ENCODE results near the gene JAKMIP3.
"Not testable (repeated sequence)": the region's sequence is repeated elsewhere in the genome, so short reads cannot be mapped to it uniquely, and the experiment has no call there.

JAKMIP3 gene

DNA sequence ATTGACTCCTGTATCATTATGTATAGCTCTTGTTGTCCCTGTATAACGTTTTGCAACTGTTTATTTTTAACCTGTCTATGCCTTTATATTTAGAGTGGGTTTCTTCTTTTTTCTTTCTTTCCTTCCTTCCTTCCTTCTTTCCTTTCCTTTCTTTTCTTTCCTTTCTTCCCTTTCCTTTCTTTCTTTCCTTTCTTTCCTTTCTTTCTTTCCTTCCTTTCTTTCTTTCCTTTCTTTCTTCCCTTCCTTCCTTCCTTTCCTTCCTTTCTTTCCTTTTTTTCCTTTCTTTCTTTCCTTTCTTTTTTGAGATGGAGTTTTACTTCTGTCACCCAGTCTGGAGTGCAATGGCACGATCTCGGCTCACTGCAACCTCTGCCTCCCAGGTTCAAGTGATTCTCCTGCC is 5.9 kb downstream of the JAKMIP3 start:
- DNase-seq (ENCODE audit: extremely low read depth, low read depth) = no peak
- TF ChIP-seq, protein P1, sequence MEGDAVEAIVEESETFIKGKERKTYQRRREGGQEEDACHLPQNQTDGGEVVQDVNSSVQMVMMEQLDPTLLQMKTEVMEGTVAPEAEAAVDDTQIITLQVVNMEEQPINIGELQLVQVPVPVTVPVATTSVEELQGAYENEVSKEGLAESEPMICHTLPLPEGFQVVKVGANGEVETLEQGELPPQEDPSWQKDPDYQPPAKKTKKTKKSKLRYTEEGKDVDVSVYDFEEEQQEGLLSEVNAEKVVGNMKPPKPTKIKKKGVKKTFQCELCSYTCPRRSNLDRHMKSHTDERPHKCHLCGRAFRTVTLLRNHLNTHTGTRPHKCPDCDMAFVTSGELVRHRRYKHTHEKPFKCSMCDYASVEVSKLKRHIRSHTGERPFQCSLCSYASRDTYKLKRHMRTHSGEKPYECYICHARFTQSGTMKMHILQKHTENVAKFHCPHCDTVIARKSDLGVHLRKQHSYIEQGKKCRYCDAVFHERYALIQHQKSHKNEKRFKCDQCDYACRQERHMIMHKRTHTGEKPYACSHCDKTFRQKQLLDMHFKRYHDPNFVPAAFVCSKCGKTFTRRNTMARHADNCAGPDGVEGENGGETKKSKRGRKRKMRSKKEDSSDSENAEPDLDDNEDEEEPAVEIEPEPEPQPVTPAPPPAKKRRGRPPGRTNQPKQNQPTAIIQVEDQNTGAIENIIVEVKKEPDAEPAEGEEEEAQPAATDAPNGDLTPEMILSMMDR (IDR thresholded peaks at IDR 0.05; ENCODE audit: low read depth, low read length) = no peak

DNA sequence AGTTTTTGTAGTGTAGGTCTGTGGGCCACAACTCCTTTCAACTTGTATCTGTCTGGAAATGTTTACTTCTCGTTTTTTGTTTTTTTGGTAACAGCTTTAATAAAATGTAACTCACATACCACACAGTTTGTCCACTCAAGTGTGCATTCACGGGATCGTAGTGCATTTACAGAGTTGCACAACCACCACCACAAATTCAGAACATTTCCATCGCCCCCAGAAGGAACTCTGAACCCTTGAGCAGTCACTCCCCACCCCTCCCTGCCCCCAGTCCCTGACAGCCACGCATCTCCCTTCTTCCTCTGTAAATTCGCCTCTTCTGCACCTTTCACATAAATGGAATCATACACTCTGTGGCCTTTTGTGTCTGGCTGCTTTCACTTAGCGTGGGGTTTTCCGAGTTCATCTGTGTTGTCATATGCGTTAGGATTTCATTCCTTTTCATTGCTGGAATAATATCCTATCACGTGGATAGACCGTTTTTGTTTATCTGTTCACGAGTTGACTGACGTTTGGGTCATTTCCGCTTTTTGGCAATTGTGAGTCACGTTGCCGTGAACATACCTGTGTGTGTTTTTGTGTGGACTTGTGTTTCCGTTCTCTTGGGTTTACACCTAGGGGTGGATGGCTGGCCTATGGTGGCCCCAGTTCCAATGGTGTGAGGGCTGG is 10.3 kb downstream of the JAKMIP3 start:
- no peak for DNase-seq (ENCODE audit: extremely low read depth, low read depth)
- TF ChIP-seq, protein P1 (IDR thresholded peaks at IDR 0.05; ENCODE audit: low read depth, low read length) = no peak

DNA sequence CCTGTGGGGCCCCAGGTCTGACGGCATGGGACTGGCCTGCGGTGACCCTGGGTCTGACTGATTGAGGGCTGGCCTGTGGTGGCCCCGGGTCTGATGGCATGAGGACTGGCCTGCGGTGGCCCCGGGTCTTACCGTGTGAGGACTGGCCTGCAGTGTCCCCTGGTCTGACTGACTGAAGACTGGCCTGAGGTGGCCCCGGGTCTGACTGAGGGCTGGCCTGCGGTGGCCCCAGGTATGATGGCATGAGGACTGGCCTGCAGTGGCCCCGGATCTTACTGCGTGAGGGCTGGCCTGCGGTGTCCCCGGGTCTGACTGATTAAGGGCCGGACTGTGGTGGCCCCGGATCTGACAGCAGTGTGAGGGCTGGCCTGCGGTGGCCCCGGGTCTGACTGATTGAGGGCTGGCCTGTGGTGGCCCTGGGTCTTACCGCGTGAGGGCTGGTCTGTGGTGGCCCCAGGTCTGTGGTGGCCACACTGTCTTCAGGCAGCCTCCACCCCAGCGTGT is 10.9 kb downstream of the JAKMIP3 start:
- DNase-seq (ENCODE audit: extremely low read depth, low read depth) = no peak
- TF ChIP-seq, protein P1 (IDR thresholded peaks at IDR 0.05; ENCODE audit: low read depth, low read length) = no peak

DNA sequence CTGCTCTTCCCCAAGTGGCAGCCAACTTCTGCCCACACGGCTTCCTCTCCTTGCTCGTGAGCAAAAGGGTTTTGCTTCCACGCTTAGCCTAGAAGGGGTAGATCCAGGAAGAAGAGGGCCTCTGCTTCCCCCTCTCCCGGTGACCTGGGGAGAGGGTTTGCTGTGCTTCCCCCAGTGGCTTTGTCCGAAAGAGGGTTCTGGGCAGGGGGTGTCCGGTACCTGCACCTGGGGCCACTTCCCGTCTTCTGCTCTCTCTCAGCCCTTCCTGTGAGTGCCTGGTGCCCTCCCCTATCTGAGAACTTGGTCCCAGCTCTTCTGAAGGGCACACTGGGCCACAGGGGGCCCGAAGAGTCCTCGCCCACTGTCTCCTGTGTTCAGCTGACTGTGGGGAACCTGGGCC is 11.3 kb downstream of the JAKMIP3 start:
- TF ChIP-seq, protein P1 (IDR thresholded peaks at IDR 0.05; ENCODE audit: low read depth, low read length) = no peak
- DNase-seq (ENCODE audit: extremely low read depth, low read depth) = no peak

DNA sequence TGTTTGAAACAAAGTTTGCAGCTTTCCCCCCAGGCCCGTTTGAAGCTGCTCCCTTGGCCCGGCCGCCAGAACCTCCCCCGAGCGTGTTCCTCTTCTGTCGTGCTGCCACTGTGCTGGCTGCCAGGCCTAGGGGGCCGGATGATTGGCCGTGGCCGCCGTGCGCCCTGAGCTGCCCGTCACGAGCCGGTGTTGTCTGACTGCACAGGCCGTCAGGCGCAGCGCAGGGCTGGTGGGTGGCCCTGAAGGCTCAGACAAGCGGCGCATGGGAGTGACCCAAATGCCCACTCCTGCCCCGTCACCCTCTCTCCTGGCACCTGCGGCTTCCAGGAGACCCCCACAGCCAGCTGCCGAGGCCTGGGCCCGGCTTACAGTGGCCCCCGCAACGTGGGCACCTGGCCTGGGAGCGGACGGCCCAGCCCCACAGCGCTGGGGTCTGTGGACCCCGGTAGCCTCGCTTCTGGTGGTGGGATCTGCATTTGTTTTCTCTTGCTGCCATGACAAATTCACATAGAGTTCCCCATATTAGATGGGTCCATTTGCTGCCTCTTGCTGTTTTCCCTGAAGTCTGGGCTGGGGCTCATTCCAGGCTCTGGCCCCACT is 13.1 kb downstream of the JAKMIP3 start:
- TF ChIP-seq, protein P1 (IDR thresholded peaks at IDR 0.05; ENCODE audit: low read depth, low read length) = no peak
- no peak for DNase-seq (ENCODE audit: extremely low read depth, low read depth)

DNA sequence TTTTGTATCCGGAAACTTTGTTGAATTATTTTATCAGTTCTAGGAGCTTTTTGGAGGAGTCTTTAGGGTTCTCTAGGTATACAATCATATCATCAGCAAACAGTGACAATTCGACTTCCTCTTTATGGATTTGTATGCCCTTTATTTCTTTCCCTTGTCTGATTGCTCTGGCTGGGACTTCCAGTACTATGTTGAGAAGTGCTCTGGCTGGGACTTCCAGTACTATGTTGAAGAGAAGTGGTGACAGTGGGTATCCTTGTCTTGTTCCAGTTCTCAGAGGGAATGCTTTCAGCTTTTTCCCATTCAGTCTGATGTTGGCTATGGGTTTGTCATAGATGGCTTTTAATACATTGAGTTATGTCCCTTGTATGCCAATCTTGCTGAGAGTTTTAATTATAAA is 18.6 kb downstream of the JAKMIP3 start:
- DNase-seq (ENCODE audit: extremely low read depth, low read depth) = not testable (repeated sequence)

DNA sequence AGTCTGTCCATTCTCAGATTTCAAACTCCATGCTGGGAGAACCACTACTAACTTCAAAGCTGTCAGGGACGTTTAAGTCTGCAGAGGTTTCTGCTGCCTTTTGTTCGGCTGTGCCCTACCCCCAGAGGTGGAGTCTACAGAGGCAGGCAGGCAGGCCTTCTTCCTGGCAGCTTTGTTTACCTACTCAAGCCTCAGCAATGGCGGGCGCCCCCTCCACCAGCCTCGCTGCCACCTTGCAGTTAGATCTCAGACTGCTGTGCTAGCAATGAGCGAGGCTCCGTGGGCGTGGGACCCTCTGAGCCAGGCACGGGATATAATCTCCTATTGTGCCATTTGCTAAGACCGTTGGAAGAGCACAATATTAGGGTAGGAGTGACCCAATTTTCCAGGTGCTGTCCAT is 27.5 kb downstream of the JAKMIP3 start:
- DNase-seq (ENCODE audit: extremely low read depth, low read depth) = not testable (repeated sequence)

DNA sequence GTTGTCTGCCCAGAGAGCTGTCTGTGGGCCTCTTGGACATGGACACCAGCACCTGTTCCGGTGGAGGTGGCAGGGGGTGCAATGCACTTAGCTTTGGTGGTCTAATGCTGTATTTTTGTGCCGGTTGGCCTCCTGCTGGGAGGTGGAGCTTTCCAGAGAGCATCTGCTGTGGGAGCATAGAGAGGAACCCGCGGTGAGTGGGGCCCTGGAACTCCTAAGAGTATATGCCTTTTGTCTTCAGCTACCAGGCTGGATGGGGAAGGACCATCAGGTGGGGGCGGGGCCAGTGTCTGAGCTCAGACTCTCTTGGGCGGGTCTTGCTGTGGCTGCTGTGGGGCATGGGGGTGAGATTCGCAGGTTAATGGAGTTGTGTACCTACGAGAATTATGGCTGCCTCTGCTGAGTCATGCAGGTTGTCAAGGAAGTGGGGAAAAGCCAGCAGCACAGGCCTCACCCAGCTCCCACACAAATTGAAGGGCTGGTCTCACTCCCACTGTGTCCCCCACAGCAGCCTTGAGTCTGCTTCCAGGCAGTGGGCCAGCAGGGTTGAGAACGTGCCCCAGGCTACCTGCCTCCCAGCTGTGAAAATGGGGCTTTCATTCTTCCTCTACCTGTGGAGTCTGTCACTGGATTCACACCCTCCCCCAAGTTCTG is 29.0 kb downstream of the JAKMIP3 start:
- TF ChIP-seq, protein P1 (IDR thresholded peaks at IDR 0.05; ENCODE audit: low read depth, low read length) = no peak
- no peak for DNase-seq (ENCODE audit: extremely low read depth, low read depth)

Data from AG09319 (cell line).